Coronary artery (tissue), 2 donors: ENCODE measurements around the gene COMMD6.

Source experiments
- DNase-seq: peaks from one replicate; pipeline ENCODE4 v3.0.0-alpha.2; 2017; ENCODE audit warnings: low spot score
- H3K27ac ChIP-seq, 2 donors: fragments of 200-600 bp; sonication (generic); one replicate each; pipeline ENCODE4 v1.5.1; 2016 to 2019
- H3K4me3 ChIP-seq: fragments of 200-600 bp; sonication (generic); 2 replicates; pipeline ENCODE4 v1.5.1; 2016; ENCODE audit warnings: mild to moderate bottlenecking, moderate library complexity
- CTCF ChIP-seq: fragments of 200-600 bp; sonication (generic); IDR thresholded peaks from one replicate; pipeline ENCODE4 v1.5.1; 2019; ENCODE audit warnings: antibody characterized with exemption

Gene COMMD6

GRCh38 chr13:75566658-75567057, 29.0 kb upstream of the COMMD6 start:
- H3K27ac ChIP-seq: no peak overlapping the region
- DNase-seq: no peak
- H3K4me3 ChIP-seq: no peak overlapping the region
- TF ChIP-seq CTCF: no peak

DNA sequence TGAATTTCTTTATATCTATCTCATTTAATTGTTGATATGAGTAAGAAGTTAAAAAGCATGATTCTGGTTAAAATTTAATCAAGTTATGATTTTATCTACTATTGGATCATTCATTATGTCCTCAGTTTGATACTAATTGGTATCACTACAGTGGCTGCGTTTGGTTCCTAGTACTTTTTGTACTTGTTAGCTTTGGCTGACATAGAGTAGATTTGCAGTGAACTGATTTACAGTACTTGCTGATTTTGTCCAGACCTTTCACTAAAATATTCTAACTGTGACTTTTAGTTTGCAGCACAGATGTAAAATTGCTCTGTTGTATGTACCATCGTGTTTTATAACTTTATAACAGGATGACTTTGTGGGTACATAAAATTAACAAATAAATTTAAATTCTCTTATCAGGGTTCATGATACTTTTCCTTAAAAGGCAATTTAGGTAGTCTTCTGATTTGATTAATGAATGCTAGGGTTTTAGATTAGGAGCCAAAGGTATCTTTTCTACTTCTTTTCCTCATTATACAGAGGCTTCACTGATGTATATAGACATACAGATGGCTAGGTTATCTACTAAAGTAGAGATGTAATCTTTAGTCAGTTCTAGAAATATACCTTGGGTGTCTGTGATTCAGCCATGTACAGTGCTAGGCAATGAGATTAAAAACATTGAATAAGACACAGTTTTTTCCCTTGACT, 20.7 kb upstream of the COMMD6 start:
- Histone ChIP-seq H3K27ac (no peak overlapping the region), H3K4me3 (no peak overlapping the region)
- TF ChIP-seq CTCF: no peak
- DNase-seq: no peak

DNA sequence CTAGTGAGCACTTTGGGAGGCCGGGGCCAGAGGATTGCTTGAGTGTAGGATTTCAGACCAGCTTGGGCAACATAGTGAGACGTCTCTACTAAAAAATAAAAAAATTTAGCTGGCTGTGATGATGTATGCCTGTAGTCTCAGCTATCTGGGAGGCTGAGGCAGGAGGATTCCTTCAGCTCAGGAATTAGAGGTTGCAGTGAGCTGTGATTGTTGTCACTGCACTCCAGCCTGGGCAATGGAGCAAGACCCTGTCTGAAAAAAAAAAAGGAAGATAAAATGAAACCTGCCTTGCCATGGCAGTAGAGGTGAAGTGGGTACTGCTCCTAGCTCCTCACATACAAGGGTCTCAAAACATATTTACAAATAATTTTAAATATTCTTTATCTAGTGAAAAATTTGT, 19.3 kb upstream of the COMMD6 start:
- TF ChIP-seq CTCF: no peak
- no peak for DNase-seq
- no peak overlapping the region for H3K27ac ChIP-seq
- H3K4me3 ChIP-seq: no peak overlapping the region

- no peak for TF ChIP-seq CTCF
- Histone ChIP-seq H3K27ac (no peak overlapping the region), H3K4me3 (no peak overlapping the region)
- DNase-seq: no peak
Measured at GRCh38 chr13:75555836-75556235, 18.2 kb upstream of the COMMD6 start.

- TF ChIP-seq CTCF: no peak
- Histone ChIP-seq H3K4me3 (no peak overlapping the region), H3K27ac (no peak overlapping the region)
- DNase-seq: no peak
Measured at GRCh38 chr13:75554981-75555380, 17.3 kb upstream of the COMMD6 start.

- no peak for DNase-seq
- H3K27ac ChIP-seq: no peak overlapping the region
- no peak for TF ChIP-seq CTCF
- H3K4me3 ChIP-seq: no peak overlapping the region
Measured at GRCh38 chr13:75554464-75554863, 16.8 kb upstream of the COMMD6 start.

- Histone ChIP-seq H3K4me3 (peak overlapping the region; percentile 86), H3K27ac (peak overlapping the region; percentile 21 to 69)
- no peak for DNase-seq
- TF ChIP-seq CTCF: no peak
Measured at GRCh38 chr13:75550159-75550567, 12.5 kb upstream of the COMMD6 start.
